Adrenal gland (tissue), 12 donors: ENCODE results near the gene EDN2. TPM values are rescaled to one million over a fixed set of nuclear protein-coding genes. Genes with fewer than 3 reads are reported as not detected.

Experiments
- DNase-seq, 7 donors: peaks; one replicate each; pipeline ENCODE4 v3.0.0-alpha.2; 2019 to 2020
- H3K27ac ChIP-seq, 5 donors: fragments of 200-600 bp; sonication (generic) in 4 of 5; 1 replicate in 3 of 5; 2 replicates in 2 of 5; pipeline versions ENCODE4 v1.5.1 to v1.8.0; 2016 to 2020; ENCODE audit warnings: mild to moderate bottlenecking in 1 of 5
- H3K27me3 ChIP-seq: fragments of 200-600 bp; 2 replicates; pipeline ENCODE4 v1.8.0; 2021
- H3K36me3 ChIP-seq, 2 donors: fragments of 200-600 bp; replicated peaks in 1 of 2; 1 replicate in 1 of 2; 2 replicates in 1 of 2; pipeline versions ENCODE4 v1.5.1 to v1.8.0; 2018 to 2022
- H3K4me1 ChIP-seq, 2 donors: fragments of 200-600 bp; replicated peaks in 1 of 2; 1 replicate in 1 of 2; 2 replicates in 1 of 2; pipeline versions ENCODE4 v1.5.1 to v1.8.0; 2018 to 2021
- H3K4me3 ChIP-seq, 4 donors: fragments of 200-600 bp; sonication (generic) in 3 of 4; one replicate each; pipeline ENCODE4 v1.5.1; 2016 to 2018
- H3K9me3 ChIP-seq, 3 donors: fragments of 200-600 bp; sonication (generic) in 1 of 3; replicated peaks in 1 of 3; 1 replicate in 2 of 3; 2 replicates in 1 of 3; pipeline versions ENCODE4 v1.5.1 to v1.8.0; 2016 to 2021
- POLR2A ChIP-seq, 2 donors: fragments of 450-650 bp; IDR thresholded peaks; one replicate each; pipeline ENCODE4 v1.6.1; 2017; ENCODE audit warnings: antibody characterized with exemption in 2 of 2, mild to moderate bottlenecking in 2 of 2, moderate library complexity in 1 of 2
- WGBS, 4 donors: extraction: QIAGEN DNeasy Blood & Tissue Kit in 2 of 4; methylation state at CpG; one replicate each; pipeline versions ENCODE4 v1.1.5 to v1.1.7; 2013 to 2017; 5-methylcytosine and 5-hydroxymethylcytosine counted together
- intact Hi-C, 2 donors: fragments of 100-400 bp; cut with DNase I; formaldehyde crosslinking; loops; one replicate each; pipeline versions ENCODE4 v1.14.1 to v1.15.0; 2022 to 2023
- polyA plus RNA-seq, 3 donors: library from polyadenylated mRNA; stranded (reverse); fragments of 200-250 nt in 2 of 3; fragments of 350-450 nt in 1 of 3; fragmentation: Illumina TruSeq in 1 of 3; extraction: RNeasy Lipid Tissue Mini Kit (QIAGEN cat#74804) in 1 of 3; gene quantifications; one replicate each; pipeline ENCODE4 v1.2.3, GENCODE V29; 2013 to 2014
- total RNA-seq, 9 donors: library from RNA; depleted of rRNA in 4 of 9; stranded (reverse); fragments of >200 nt in 4 of 9; fragments of 120-200 nt in 1 of 9; fragmentation: NEBNext Ultra II Directional in 1 of 9; extraction: Animal tissue kit (Norgen Biotek cat#: 25700) in 1 of 9; gene quantifications; one replicate each; pipeline versions ENCODE4 v1.1.0 to v1.2.4, GENCODE V29; 2013 to 2023
- TF ChIP-seq, protein P1 (sequence below), 6 experiments: fragments of 450-650 bp in 4 of 6; fragments of 200-600 bp in 2 of 6; sonication (generic) in 1 of 6; IDR thresholded peaks; 1 replicate in 5 of 6; 2 replicates in 1 of 6; pipeline versions ENCODE4 v1.5.1 to v1.8.0; 2016 to 2021; ENCODE audit warnings: antibody characterized with exemption in 6 of 6, mild to moderate bottlenecking in 2 of 6, moderate library complexity in 1 of 6
- donor health status: healthy with polysubstance abuse.
- donor health status: Bipolar disorder and iron deficiency.
- donor health status: DM: yes; HTN: yes; CAD: no.
- donor health status: DM: no; HTN: no; CAD: no.
- donor health status: DM: no; HTN: no; CAD: no.
- donor health status: DM: yes; HTN: yes; CAD: no.

EDN2 gene
- total and polyA plus RNA-seq, 12 donors, result 0.07 to 0.39 TPM; not detected in 10

DNA sequence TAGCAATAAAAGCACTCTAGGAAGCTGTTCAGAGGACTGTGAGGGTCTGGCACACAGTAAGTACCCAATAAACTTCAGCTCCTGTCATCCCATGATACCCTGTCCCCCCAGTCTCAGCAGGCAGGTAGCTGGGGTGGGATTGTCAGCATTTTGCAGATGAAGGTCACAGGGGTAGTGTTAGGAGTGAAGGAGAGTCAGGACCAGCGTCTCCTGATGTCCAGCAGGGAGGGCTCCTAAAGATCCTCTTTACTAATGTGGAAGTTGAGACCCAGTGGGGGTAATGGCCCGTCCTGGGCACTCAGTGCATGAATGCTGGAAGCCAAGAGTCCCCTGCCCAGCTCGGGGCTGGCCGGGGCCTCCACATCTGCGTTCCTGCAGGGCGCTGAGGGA, 31.3 kb upstream of the EDN2 start:
- intact Hi-C loops, result no loop called here
- H3K9me3 ChIP-seq, result no peaks in the 10 kb centered on the region
- TF ChIP-seq POLR2A (IDR thresholded peaks at IDR 0.05), result no peak
- TF ChIP-seq, protein P1, sequence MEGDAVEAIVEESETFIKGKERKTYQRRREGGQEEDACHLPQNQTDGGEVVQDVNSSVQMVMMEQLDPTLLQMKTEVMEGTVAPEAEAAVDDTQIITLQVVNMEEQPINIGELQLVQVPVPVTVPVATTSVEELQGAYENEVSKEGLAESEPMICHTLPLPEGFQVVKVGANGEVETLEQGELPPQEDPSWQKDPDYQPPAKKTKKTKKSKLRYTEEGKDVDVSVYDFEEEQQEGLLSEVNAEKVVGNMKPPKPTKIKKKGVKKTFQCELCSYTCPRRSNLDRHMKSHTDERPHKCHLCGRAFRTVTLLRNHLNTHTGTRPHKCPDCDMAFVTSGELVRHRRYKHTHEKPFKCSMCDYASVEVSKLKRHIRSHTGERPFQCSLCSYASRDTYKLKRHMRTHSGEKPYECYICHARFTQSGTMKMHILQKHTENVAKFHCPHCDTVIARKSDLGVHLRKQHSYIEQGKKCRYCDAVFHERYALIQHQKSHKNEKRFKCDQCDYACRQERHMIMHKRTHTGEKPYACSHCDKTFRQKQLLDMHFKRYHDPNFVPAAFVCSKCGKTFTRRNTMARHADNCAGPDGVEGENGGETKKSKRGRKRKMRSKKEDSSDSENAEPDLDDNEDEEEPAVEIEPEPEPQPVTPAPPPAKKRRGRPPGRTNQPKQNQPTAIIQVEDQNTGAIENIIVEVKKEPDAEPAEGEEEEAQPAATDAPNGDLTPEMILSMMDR (IDR thresholded peaks at IDR 0.05), result no peak
- no peak for DNase-seq
- 6 to 60% (median 9%) methylated on average over 1 to 6 of the region's 6 CpGs for WGBS, 4 donors
- no peaks in the 10 kb centered on the region for H3K27me3 ChIP-seq
- H3K27ac ChIP-seq, result no peak overlapping the region
- H3K4me1 ChIP-seq, result peaks cover 5 to 16% of the 10 kb centered on the region in 2 donors
- H3K36me3 ChIP-seq, result no peaks in the 10 kb centered on the region
- H3K4me3 ChIP-seq, result peak overlapping the region in 1 of 4 donors; percentile 58

DNA sequence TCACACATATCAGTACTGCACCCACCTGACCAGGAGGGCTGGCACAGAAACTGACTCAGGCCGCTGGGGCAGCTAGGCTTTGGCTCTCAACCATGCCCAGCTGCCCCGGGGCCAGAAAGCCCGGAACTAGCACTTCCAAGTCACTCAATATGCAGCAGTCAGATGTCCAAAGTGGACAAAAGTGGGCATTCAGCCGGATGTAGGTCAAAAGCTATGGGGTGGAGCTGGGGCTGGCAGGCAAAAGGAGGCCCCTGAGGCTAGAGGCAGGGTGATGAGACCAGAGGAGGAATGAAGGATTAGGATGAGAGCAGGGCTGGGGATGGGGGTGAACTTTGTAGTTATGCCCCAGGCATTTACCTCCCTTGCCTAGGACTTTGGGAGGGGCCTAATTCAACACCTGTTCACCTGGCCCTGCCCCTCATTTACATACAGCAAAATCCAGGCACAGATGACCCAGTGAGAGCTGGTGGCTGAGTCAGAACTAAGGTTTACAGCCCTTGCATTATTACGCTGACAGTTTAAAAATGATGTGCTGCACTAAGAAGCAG, 30.7 kb upstream of the EDN2 start:
- Histone ChIP-seq H3K9me3 (no peaks in the 10 kb centered on the region), H3K27ac (no peak overlapping the region), H3K27me3 (no peaks in the 10 kb centered on the region), H3K4me1 (peaks cover 5 to 16% of the 10 kb centered on the region in 2 donors), H3K36me3 (peaks cover 0 to 3% of the 10 kb centered on the region in 2 donors), H3K4me3 (no peak overlapping the region)
- intact Hi-C loops, result no loop called here
- DNase-seq, result no peak
- WGBS, 4 donors, result 81 to 92% (median 90%) methylated on average over 2 to 5 of the region's 5 CpGs
- no peak for TF ChIP-seq POLR2A (IDR thresholded peaks at IDR 0.05)
- TF ChIP-seq, protein P1 (IDR thresholded peaks at IDR 0.05), result no peak

GRCh38 chr1:41514381-41514780, 29.9 kb upstream of the EDN2 start:
- no peak for DNase-seq
- Histone ChIP-seq H3K36me3 (peaks cover 0 to 6% of the 10 kb centered on the region in 2 donors), H3K4me3 (no peak overlapping the region), H3K9me3 (no peaks in the 10 kb centered on the region), H3K27me3 (no peaks in the 10 kb centered on the region), H3K4me1 (peaks cover 5 to 16% of the 10 kb centered on the region in 2 donors), H3K27ac (no peak overlapping the region)
- WGBS, 4 donors, result 81 to 92% (median 88%) methylated on average over 5 to 8 of the region's 8 CpGs
- intact Hi-C loops, result no loop called here
- TF ChIP-seq POLR2A (IDR thresholded peaks at IDR 0.05), result no peak
- TF ChIP-seq, protein P1 (IDR thresholded peaks at IDR 0.05), result no peak

DNA sequence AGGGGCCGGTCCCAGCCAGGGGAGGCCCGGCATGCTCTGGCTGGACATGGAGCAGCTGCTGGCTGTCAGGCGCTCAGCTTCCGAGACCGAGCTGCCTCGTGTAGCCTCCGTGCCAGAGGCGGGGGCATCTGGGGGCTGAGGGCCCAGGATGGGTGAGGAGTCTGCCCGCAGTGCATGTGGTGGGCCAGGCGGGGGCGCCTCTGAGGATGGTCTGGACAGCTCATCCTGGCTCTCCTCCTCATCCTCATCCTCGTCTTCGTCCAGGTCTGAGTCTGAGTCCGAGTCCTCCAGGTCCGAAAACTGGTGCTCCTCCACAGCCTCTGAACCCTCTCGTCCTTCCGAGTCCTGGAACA, 28.9 kb upstream of the EDN2 start:
- Histone ChIP-seq H3K36me3 (peaks cover 0 to 6% of the 10 kb centered on the region in 2 donors), H3K4me1 (peaks cover 5 to 16% of the 10 kb centered on the region in 2 donors), H3K4me3 (no peak overlapping the region), H3K9me3 (no peaks in the 10 kb centered on the region), H3K27ac (no peak overlapping the region), H3K27me3 (no peaks in the 10 kb centered on the region)
- no peak for DNase-seq
- intact Hi-C loops, result no loop called here
- TF ChIP-seq, protein P1 (IDR thresholded peaks at IDR 0.05), result peak in 1 of 6 experiments; percentile 17
- TF ChIP-seq POLR2A (IDR thresholded peaks at IDR 0.05), result no peak
- WGBS, 4 donors, result 78 to 87% (median 84%) methylated on average over 8 to 17 of the region's 17 CpGs
